Adipocyte (in vitro differentiated cells): ENCODE results near the gene ATP5MC3.

ENCODE experiments used
- DNase-seq: peaks from one replicate; pipeline ENCODE4 v3.0.0-alpha.2; 2015; ENCODE audit warnings: low read depth
- H3K27me3 ChIP-seq: replicated peaks from 2 replicates; pipeline ENCODE4 v1.7.0; 2013; ENCODE audit warnings: mild to moderate bottlenecking, low read length, moderate library complexity; ENCODE audit not compliant: control insufficient read depth, insufficient read depth
- H3K36me3 ChIP-seq: 2 replicates; pipeline ENCODE4 v1.7.0; 2013; ENCODE audit warnings: low read length, mild to moderate bottlenecking, moderate library complexity; ENCODE audit not compliant: control insufficient read depth, insufficient read depth, severe bottlenecking
- H3K4me1 ChIP-seq: 2 replicates; pipeline ENCODE4 v1.7.0; 2013; ENCODE audit warnings: mild to moderate bottlenecking, low read length, moderate library complexity; ENCODE audit not compliant: control insufficient read depth, insufficient read depth
- H3K4me3 ChIP-seq: 2 replicates; pipeline ENCODE4 v1.7.0; 2013; ENCODE audit warnings: mild to moderate bottlenecking, low read length, moderate library complexity
- H3K9ac ChIP-seq: 2 replicates; pipeline ENCODE4 v1.7.0; 2013; ENCODE audit warnings: mild to moderate bottlenecking, low read length, moderate library complexity
- H3K9me3 ChIP-seq: 2 replicates; pipeline ENCODE4 v1.7.0; 2013; ENCODE audit warnings: mild to moderate bottlenecking, low read length, moderate library complexity; ENCODE audit not compliant: control insufficient read depth

ATP5MC3 gene

GRCh38 chr2:175143191-175143590 lies 38.3 kb downstream of the ATP5MC3 start:
- Histone ChIP-seq H3K27me3 (no peaks in the 10 kb centered on the region), H3K36me3 (peaks cover 20% of the 10 kb centered on the region), H3K4me3 (no peak overlapping the region), H3K9me3 (no peaks in the 10 kb centered on the region), H3K9ac (no peak overlapping the region), H3K4me1 (peaks cover 24% of the 10 kb centered on the region)
- DNase-seq, result no peak

- Histone ChIP-seq H3K4me3 (no peak overlapping the region), H3K27me3 (no peaks in the 10 kb centered on the region), H3K9me3 (no peaks in the 10 kb centered on the region), H3K4me1 (peaks cover 26% of the 10 kb centered on the region), H3K9ac (no peak overlapping the region), H3K36me3 (peaks cover 30% of the 10 kb centered on the region)
- DNase-seq, result no peak
Measured at GRCh38 chr2:175140332-175140731, 41.2 kb downstream of the ATP5MC3 start.

- Histone ChIP-seq H3K9ac (no peak overlapping the region), H3K36me3 (peaks cover 40% of the 10 kb centered on the region), H3K27me3 (no peaks in the 10 kb centered on the region), H3K4me1 (peaks cover 26% of the 10 kb centered on the region), H3K9me3 (no peaks in the 10 kb centered on the region), H3K4me3 (no peak overlapping the region)
- no peak for DNase-seq
Measured at GRCh38 chr2:175137793-175138192, 43.7 kb downstream of the ATP5MC3 start.

- Histone ChIP-seq H3K9me3 (no peaks in the 10 kb centered on the region), H3K36me3 (peaks cover 49% of the 10 kb centered on the region), H3K9ac (no peak overlapping the region)
Measured at GRCh38 chr2:175136334-175137215, 44.9 kb downstream of the ATP5MC3 start.

GRCh38 chr2:175135862-175136261 lies 45.6 kb downstream of the ATP5MC3 start:
- peaks cover 49% of the 10 kb centered on the region for H3K36me3 ChIP-seq
- no peaks in the 10 kb centered on the region for H3K9me3 ChIP-seq
- H3K4me3 ChIP-seq, result no peak overlapping the region
- peaks cover 26% of the 10 kb centered on the region for H3K4me1 ChIP-seq
- no peaks in the 10 kb centered on the region for H3K27me3 ChIP-seq
- H3K9ac ChIP-seq, result no peak overlapping the region
- DNase-seq, result no peak

More at GRCh38 chr2:175136334-175137215, 44.9 kb downstream of the ATP5MC3 start:
- Histone ChIP-seq H3K4me3 (no peak overlapping the region), H3K27me3 (no peaks in the 10 kb centered on the region), H3K4me1 (peaks cover 26% of the 10 kb centered on the region)
- DNase-seq, result no peak

GRCh38 chr2:175135177-175135576 lies 46.3 kb downstream of the ATP5MC3 start:
- H3K4me3 ChIP-seq, result no peak overlapping the region
- H3K9me3 ChIP-seq, result no peaks in the 10 kb centered on the region
- H3K36me3 ChIP-seq, result peaks cover 45% of the 10 kb centered on the region
- DNase-seq, result no peak
- no peak overlapping the region for H3K9ac ChIP-seq
- H3K4me1 ChIP-seq, result peaks cover 24% of the 10 kb centered on the region
- no peaks in the 10 kb centered on the region for H3K27me3 ChIP-seq

- Histone ChIP-seq H3K4me1 (peaks cover 14% of the 10 kb centered on the region), H3K9me3 (no peaks in the 10 kb centered on the region), H3K36me3 (peaks cover 66% of the 10 kb centered on the region), H3K9ac (no peak overlapping the region), H3K27me3 (no peaks in the 10 kb centered on the region), H3K4me3 (no peak overlapping the region)
- no peak for DNase-seq
Measured at GRCh38 chr2:175131252-175131651, 50.3 kb downstream of the ATP5MC3 start.

GRCh38 chr2:175126661-175127060 lies 54.8 kb downstream of the ATP5MC3 start:
- peaks cover 36% of the 10 kb centered on the region for H3K36me3 ChIP-seq

More at GRCh38 chr2:175126661-175127060, 54.8 kb downstream of the ATP5MC3 start:
- Histone ChIP-seq H3K9ac (peak overlapping the region; percentile 35), H3K4me1 (peaks cover 17% of the 10 kb centered on the region), H3K27me3 (no peaks in the 10 kb centered on the region), H3K4me3 (no peak overlapping the region), H3K9me3 (no peaks in the 10 kb centered on the region)
- peak; percentile 50 for DNase-seq
